IPS DF 6.9 (cell line): ENCODE measurements around the gene FAXC.

Experiments used
- DNase-seq: peaks from one replicate; pipeline ENCODE4 v3.0.0-alpha.2; 2013; ENCODE audit warnings: low read depth, low spot score
- H3K27ac ChIP-seq: one replicate; pipeline ENCODE4 v1.5.1; 2013; ENCODE audit warnings: low read length, control low read depth
- H3K27me3 ChIP-seq: 2 replicates; pipeline ENCODE4 v1.6.1; 2013; ENCODE audit warnings: mild to moderate bottlenecking, low read length; ENCODE audit not compliant: control insufficient read depth, insufficient read depth
- H3K36me3 ChIP-seq: 2 replicates; pipeline ENCODE4 v1.6.1; 2013; ENCODE audit warnings: low read length; ENCODE audit not compliant: control insufficient read depth, insufficient read depth
- H3K4me1 ChIP-seq: 2 replicates; pipeline ENCODE4 v1.6.1; 2013; ENCODE audit warnings: low read length; ENCODE audit not compliant: control insufficient read depth, insufficient read depth
- H3K4me3 ChIP-seq: 2 replicates; pipeline ENCODE4 v1.5.1; 2013; ENCODE audit warnings: mild to moderate bottlenecking, low read length
- H3K9me3 ChIP-seq: 2 replicates; pipeline ENCODE4 v1.6.1; 2013; ENCODE audit warnings: low read length, inconsistent platforms; ENCODE audit not compliant: control insufficient read depth, insufficient read depth
- WGBS: extraction: QIAGEN DNeasy Blood & Tissue Kit; methylation state at CpG from one replicate; pipeline ENCODE4 v1.1.7; 2013; ENCODE audit warnings: mixed read lengths, missing lambda C conversion rate; ENCODE audit not compliant: insufficient read length, insufficient coverage; 5-methylcytosine and 5-hydroxymethylcytosine counted together

The FAXC gene

DNA sequence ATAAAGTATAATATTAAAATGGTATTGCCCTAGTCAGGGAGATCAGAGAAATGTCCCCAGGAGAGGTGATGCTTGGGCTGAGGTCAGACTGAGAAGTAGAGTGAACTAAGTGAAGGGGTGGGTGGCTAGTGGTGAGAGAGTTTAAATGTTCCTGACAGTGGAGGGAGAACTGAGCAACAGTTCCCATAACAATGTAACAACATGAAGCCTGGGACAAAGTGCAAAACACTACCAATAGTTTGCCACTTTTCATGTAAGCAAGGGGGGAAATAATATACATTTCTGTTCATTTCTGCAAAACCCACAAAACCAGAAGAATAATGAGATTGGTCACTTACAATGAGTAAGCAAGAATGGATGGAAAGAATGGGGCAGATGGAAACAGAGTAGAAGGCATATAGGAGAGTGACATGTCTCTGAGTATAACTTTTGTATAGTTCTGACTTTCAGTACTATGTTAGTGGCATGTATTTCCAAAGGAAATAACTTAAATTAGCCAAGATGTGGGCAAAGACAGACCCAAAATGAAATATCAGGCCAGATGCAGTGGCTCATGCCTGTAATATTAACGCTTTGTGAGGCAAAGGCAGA lies 13.3 kb upstream of the FAXC start:
- no peak overlapping the region for H3K27ac ChIP-seq
- no peaks in the 10 kb centered on the region for H3K36me3 ChIP-seq
- WGBS: no CpG with 5 or more reads among the region's 1 CpG
- DNase-seq: no peak
- no peak overlapping the region for H3K4me3 ChIP-seq
- H3K4me1 ChIP-seq: no peaks in the 10 kb centered on the region
- no peaks in the 10 kb centered on the region for H3K27me3 ChIP-seq
- no peaks in the 10 kb centered on the region for H3K9me3 ChIP-seq

GRCh38 chr6:99359800-99360199 lies 10.3 kb upstream of the FAXC start:
- Histone ChIP-seq H3K27ac (no peak overlapping the region), H3K27me3 (no peaks in the 10 kb centered on the region), H3K9me3 (no peaks in the 10 kb centered on the region), H3K4me1 (no peaks in the 10 kb centered on the region), H3K4me3 (no peak overlapping the region), H3K36me3 (no peaks in the 10 kb centered on the region)
- no CpG with 5 or more reads among the region's 1 CpG for WGBS
- no peak for DNase-seq

- H3K9me3 ChIP-seq: no peaks in the 10 kb centered on the region
- no CpG with 5 or more reads among the region's 1 CpG for WGBS
- no peaks in the 10 kb centered on the region for H3K36me3 ChIP-seq
- no peak for DNase-seq
- no peak overlapping the region for H3K4me3 ChIP-seq
- H3K4me1 ChIP-seq: no peaks in the 10 kb centered on the region
- no peaks in the 10 kb centered on the region for H3K27me3 ChIP-seq
- H3K27ac ChIP-seq: no peak overlapping the region
Measured at GRCh38 chr6:99356641-99357040, 7.2 kb upstream of the FAXC start.

DNA sequence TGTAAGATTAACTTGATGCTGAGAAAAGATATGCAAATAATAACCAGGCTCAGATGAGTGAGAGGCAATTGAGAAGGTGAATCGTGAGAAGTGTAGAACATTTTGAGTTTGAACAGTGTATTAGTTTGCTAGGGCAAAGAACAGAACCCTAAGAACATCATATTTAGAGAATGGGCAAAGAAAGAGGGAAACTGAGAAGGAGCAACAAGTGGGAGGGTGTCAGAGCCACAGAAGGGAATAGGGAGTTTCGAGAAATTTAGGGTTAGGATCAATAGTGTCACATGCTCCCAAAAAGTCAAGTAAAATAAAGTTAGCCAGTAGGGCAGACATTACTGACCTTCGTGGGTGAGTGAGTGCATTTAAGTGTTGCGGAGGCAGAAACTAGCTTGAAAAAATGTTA lies 5.5 kb upstream of the FAXC start:
- WGBS: no CpG with 5 or more reads among the region's 4 CpGs
- no peaks in the 10 kb centered on the region for H3K27me3 ChIP-seq
- H3K36me3 ChIP-seq: no peaks in the 10 kb centered on the region
- no peaks in the 10 kb centered on the region for H3K9me3 ChIP-seq
- H3K4me3 ChIP-seq: no peak overlapping the region
- no peak overlapping the region for H3K27ac ChIP-seq
- peaks cover 5% of the 10 kb centered on the region for H3K4me1 ChIP-seq
- no peak for DNase-seq

- H3K27me3 ChIP-seq: no peaks in the 10 kb centered on the region
- no peak overlapping the region for H3K27ac ChIP-seq
- no CpG with 5 or more reads among the region's 9 CpGs for WGBS
- no peaks in the 10 kb centered on the region for H3K36me3 ChIP-seq
- H3K9me3 ChIP-seq: no peaks in the 10 kb centered on the region
- DNase-seq: no peak
- no peak overlapping the region for H3K4me3 ChIP-seq
- peaks cover 7% of the 10 kb centered on the region for H3K4me1 ChIP-seq
Measured at GRCh38 chr6:99353126-99353525, 3.7 kb upstream of the FAXC start.

DNA sequence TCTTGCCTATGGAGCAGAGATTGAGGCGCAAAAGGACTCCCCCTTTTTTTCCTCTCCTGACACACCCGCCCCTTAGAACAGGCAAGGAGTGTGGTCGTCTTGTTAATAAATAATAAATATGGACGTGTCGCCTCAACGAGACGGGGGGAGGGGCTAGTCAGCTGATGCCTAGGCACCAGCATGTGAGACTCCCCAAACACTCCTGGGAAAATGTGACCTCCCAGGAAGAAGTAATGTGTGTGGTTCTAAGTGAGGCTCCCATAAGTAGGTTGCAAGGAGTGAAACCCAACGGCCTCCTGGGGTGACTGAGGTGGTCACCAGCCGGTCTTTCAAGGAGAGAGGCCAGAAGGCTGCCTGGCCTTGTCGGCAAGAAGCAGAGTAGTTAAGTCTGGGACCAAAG lies 1.1 kb upstream of the FAXC start:
- Histone ChIP-seq H3K9me3 (no peaks in the 10 kb centered on the region), H3K27ac (no peak overlapping the region), H3K4me1 (peaks cover 7% of the 10 kb centered on the region), H3K27me3 (no peaks in the 10 kb centered on the region), H3K36me3 (no peaks in the 10 kb centered on the region), H3K4me3 (no peak overlapping the region; the same call in 1 of the 2 replicates)
- no CpG with 5 or more reads among the region's 10 CpGs for WGBS
- DNase-seq: no peak

DNA sequence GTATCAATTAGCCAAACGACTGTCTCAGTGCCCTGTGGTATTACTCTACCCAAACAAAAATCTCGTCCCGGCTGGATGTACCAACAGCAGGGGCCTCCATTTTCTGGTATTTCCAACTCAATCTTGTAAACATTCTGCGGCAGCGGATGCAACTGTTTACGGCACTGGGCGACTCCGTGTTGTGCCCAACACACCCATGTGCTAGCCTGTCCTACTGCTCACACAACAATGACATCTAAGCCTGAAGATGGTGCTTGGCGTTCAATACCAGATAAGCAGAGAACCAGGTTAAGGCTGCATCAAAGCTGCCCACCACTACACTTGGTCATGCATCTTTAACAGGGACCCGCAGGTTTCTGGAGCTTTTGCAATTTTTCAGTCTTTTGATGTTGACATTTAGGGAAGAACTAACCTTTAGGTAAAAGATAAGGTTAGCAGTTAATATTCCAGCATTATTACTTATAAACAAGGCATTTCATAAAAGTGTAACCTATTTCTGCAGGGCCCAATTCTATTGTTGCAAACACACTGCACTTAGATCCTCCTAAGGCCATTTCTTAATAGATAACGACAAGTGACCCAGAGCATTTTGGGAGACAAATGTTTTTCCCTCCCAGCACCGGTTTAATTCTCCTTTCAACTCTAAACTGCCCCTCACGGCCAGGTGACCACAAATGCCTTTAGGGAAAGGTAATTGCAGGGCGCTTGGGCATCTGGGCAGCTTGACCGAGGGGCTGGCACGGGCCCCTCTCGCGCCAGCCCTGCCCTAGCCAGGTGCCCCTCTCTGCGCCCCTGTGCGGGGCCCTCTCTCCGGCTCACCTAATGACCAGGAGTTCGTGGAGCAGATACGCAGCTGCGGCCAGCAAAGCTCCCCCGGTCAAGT lies 945 bp downstream of the FAXC start:
- H3K27me3 ChIP-seq: no peaks in the 10 kb centered on the region
- no peaks in the 10 kb centered on the region for H3K36me3 ChIP-seq
- H3K27ac ChIP-seq: no peak overlapping the region
- no peak for DNase-seq
- peak overlapping the region; percentile 90; the same call in 1 of the 2 replicates for H3K4me3 ChIP-seq
- no peaks in the 10 kb centered on the region for H3K9me3 ChIP-seq
- peaks cover 7% of the 10 kb centered on the region for H3K4me1 ChIP-seq
- no CpG with 5 or more reads among the region's 25 CpGs for WGBS

- no CpG with 5 or more reads among the region's 1 CpG for WGBS
- Histone ChIP-seq H3K4me1 (peaks cover 7% of the 10 kb centered on the region), H3K36me3 (no peaks in the 10 kb centered on the region), H3K27ac (no peak overlapping the region), H3K9me3 (no peaks in the 10 kb centered on the region), H3K4me3 (no peak overlapping the region), H3K27me3 (no peaks in the 10 kb centered on the region)
- no peak for DNase-seq
Measured at GRCh38 chr6:99347804-99348203, 1.7 kb downstream of the FAXC start.

DNA sequence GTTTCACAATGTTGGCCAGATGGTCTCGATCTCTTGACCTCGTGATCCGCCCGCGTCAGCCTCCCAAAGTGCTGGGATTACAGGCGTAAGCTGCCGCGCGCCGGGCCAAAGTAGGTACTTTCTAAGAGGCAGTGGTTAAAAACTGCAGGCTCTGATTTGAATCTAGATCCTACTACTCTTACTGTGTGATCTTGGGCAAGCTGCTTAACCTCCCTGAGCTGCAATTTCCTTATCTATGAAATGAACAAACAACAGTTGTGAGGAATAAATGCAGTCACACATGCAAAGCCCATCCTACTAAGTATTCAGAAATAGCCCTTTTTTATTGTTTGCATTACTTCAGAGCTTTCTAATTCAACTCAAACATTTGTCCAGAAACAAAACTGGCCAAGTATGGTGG lies 2.9 kb downstream of the FAXC start:
- H3K27ac ChIP-seq: no peak overlapping the region
- no peak for DNase-seq
- peaks cover 7% of the 10 kb centered on the region for H3K4me1 ChIP-seq
- H3K4me3 ChIP-seq: no peak overlapping the region
- no peaks in the 10 kb centered on the region for H3K27me3 ChIP-seq
- no peaks in the 10 kb centered on the region for H3K9me3 ChIP-seq
- H3K36me3 ChIP-seq: no peaks in the 10 kb centered on the region
- no CpG with 5 or more reads among the region's 10 CpGs for WGBS

- no peaks in the 10 kb centered on the region for H3K27me3 ChIP-seq
- H3K9me3 ChIP-seq: no peaks in the 10 kb centered on the region
- DNase-seq: no peak
- H3K4me3 ChIP-seq: no peak overlapping the region
- H3K36me3 ChIP-seq: no peaks in the 10 kb centered on the region
- H3K27ac ChIP-seq: no peak overlapping the region
- WGBS: no CpG with 5 or more reads among the region's 4 CpGs
- peaks cover 3% of the 10 kb centered on the region; the same call in 1 of the 2 replicates for H3K4me1 ChIP-seq
Measured at GRCh38 chr6:99345164-99345563, 4.3 kb downstream of the FAXC start.
